H1 (cell line): ENCODE measurements around the gene TLR5. TPM values are rescaled to one million over a fixed set of nuclear protein-coding genes. Genes with fewer than 3 reads are reported as not detected.

ENCODE experiments used
- CTCF ChIA-PET: fragments of 300-600 bp; sonication (Branson Sonifier 250); formaldehyde crosslinking; loops from one replicate; lab custom pipeline; 2021; ENCODE audit not compliant: partially characterized antibody; lab: Charles Lee
- POLR2A ChIA-PET: fragments of 300-600 bp; sonication (Branson Sonifier 250); formaldehyde crosslinking; loops from one replicate; lab custom pipeline; 2021; ENCODE audit warnings: inconsistent platforms; ENCODE audit not compliant: partially characterized antibody; lab: Charles Lee
- DNase-seq, 2 experiments: peaks; one replicate each; pipeline versions ENCODE4 v3.0.0 to v3.0.0-alpha.2; 2010 to 2022; ENCODE audit warnings: low spot score in 2 of 2, low read depth in 1 of 2, mixed read lengths in 1 of 2
- FAIRE-seq: peaks from 2 replicates; lab custom pipeline; 2011; peaks lifted over from hg19 to GRCh38; lab: Jason Lieb, UNC
- H2AFZ ChIP-seq: 2 replicates; pipeline ENCODE4 v1.8.1; 2012; ENCODE audit warnings: low read length, inconsistent platforms
- H2AK5ac ChIP-seq: 2 replicates; pipeline ENCODE4 v1.6.1; 2013; ENCODE audit warnings: low read depth, low read length
- H2BK120ac ChIP-seq: replicated peaks from 2 replicates; pipeline ENCODE3; 2013; ENCODE audit warnings: low read depth, low read length, inconsistent platforms
- H2BK12ac ChIP-seq: 2 replicates; pipeline ENCODE4 v1.6.1; 2013; ENCODE audit warnings: low read depth, low read length
- H2BK15ac ChIP-seq: 2 replicates; pipeline ENCODE4 v1.6.1; 2013; ENCODE audit warnings: low read length
- H2BK20ac ChIP-seq: 2 replicates; pipeline ENCODE4 v1.6.1; 2013; ENCODE audit warnings: low read length
- H2BK5ac ChIP-seq: 2 replicates; pipeline ENCODE4 v1.6.1; 2013; ENCODE audit warnings: low read depth, low read length
- H3K14ac ChIP-seq: 2 replicates; pipeline ENCODE4 v1.6.1; 2013; ENCODE audit warnings: inconsistent platforms; ENCODE audit not compliant: insufficient read length
- H3K18ac ChIP-seq: 2 replicates; pipeline ENCODE4 v1.6.1; 2013; ENCODE audit warnings: low read length; ENCODE audit errors: extremely low read depth
- H3K23ac ChIP-seq: 2 replicates; pipeline ENCODE4 v1.6.1; 2013; ENCODE audit warnings: inconsistent platforms; ENCODE audit not compliant: insufficient read length
- H3K23me2 ChIP-seq: 2 replicates; pipeline ENCODE4 v1.6.1; 2013; ENCODE audit warnings: low read depth, low read length
- H3K27ac ChIP-seq: 2 replicates; pipeline ENCODE4 v1.6.1; 2011; ENCODE audit warnings: low read depth, low read length, inconsistent platforms
- H3K27me3 ChIP-seq, 4 experiments: replicated peaks in 1 of 4; 1 replicate in 1 of 4; 2 replicates in 3 of 4; pipeline versions ENCODE4 v1.6.1 to v1.8.1; 2011 to 2013; ENCODE audit warnings: low read length in 3 of 4, mild to moderate bottlenecking in 3 of 4, inconsistent platforms in 2 of 4, mixed read lengths in 2 of 4, moderate library complexity in 1 of 4; ENCODE audit not compliant: control insufficient read depth in 3 of 4, insufficient read depth in 3 of 4; ENCODE audit errors: extremely low read depth in 1 of 4
- H3K36me3 ChIP-seq, 4 experiments: 2 replicates each; pipeline versions ENCODE4 v1.6.1 to v1.8.1; 2011 to 2013; ENCODE audit warnings: mild to moderate bottlenecking in 4 of 4, low read length in 3 of 4, moderate library complexity in 2 of 4, control low read depth in 1 of 4, inconsistent platforms in 1 of 4; ENCODE audit not compliant: insufficient read depth in 4 of 4, control insufficient read depth in 2 of 4
- H3K4ac ChIP-seq: replicated peaks from 2 replicates; pipeline ENCODE3; 2013; ENCODE audit warnings: low read length, low read depth, mixed read lengths, inconsistent platforms; ENCODE audit not compliant: insufficient read length
- H3K4me1 ChIP-seq, 4 experiments: replicated peaks in 1 of 4; 1 replicate in 1 of 4; 2 replicates in 3 of 4; pipeline versions ENCODE4 v1.6.1 to v1.8.1; 2011 to 2013; ENCODE audit warnings: low read length in 3 of 4, inconsistent platforms in 2 of 4, mixed read lengths in 1 of 4; ENCODE audit not compliant: insufficient read depth in 4 of 4, control insufficient read depth in 3 of 4
- H3K4me2 ChIP-seq, 2 experiments: 2 replicates each; pipeline versions ENCODE4 v1.6.1 to v1.8.1; 2011 to 2013; ENCODE audit warnings: low read depth in 2 of 2, low read length in 2 of 2, control low read depth in 1 of 2, inconsistent platforms in 1 of 2, mild to moderate bottlenecking in 1 of 2; ENCODE audit not compliant: insufficient read depth in 1 of 2
- H3K4me3 ChIP-seq, 4 experiments: fragments of 200-600, 300-600 bp in 1 of 4; sonication (generic), shearing (Covaris generic), sonication (Bioruptor Twin) in 1 of 4; 2 replicates each; pipeline versions ENCODE4 v1.5.1 to v1.8.1; 2011 to 2016; ENCODE audit warnings: low read length in 4 of 4, low read depth in 3 of 4, control low read depth in 2 of 4, inconsistent platforms in 2 of 4, mild to moderate bottlenecking in 2 of 4, mixed read lengths in 1 of 4, moderate library complexity in 1 of 4; ENCODE audit not compliant: insufficient read depth in 2 of 4; ENCODE audit errors: extremely low read depth in 1 of 4
- H3K56ac ChIP-seq: replicated peaks from 2 replicates; pipeline ENCODE3; 2013; ENCODE audit warnings: low read depth, mild to moderate bottlenecking, mixed read lengths, low read length, inconsistent platforms; ENCODE audit not compliant: insufficient read length
- H3K79me1 ChIP-seq: 2 replicates; pipeline ENCODE4 v1.6.1; 2013; ENCODE audit warnings: low read depth, low read length, control low read depth
- H3K79me2 ChIP-seq, 2 experiments: 2 replicates each; pipeline versions ENCODE4 v1.6.1 to v1.8.1; 2012 to 2013; ENCODE audit warnings: low read length in 2 of 2, mild to moderate bottlenecking in 2 of 2, inconsistent platforms in 1 of 2; ENCODE audit not compliant: insufficient read depth in 2 of 2, control insufficient read depth in 1 of 2
- H3K9ac ChIP-seq, 4 experiments: replicated peaks in 1 of 4; 1 replicate in 1 of 4; 2 replicates in 3 of 4; pipeline versions ENCODE4 v1.6.1 to v1.8.1; 2011 to 2013; ENCODE audit warnings: low read depth in 3 of 4, low read length in 3 of 4, control low read depth in 2 of 4, mild to moderate bottlenecking in 2 of 4, moderate library complexity in 2 of 4, inconsistent platforms in 1 of 4; ENCODE audit errors: extremely low read depth in 1 of 4
- H3K9me3 ChIP-seq, 2 experiments: 2 replicates each; pipeline versions ENCODE4 v1.6.1 to v1.8.1; 2012 to 2013; ENCODE audit warnings: mild to moderate bottlenecking in 2 of 2, moderate library complexity in 2 of 2, control low read depth in 1 of 2, inconsistent platforms in 1 of 2, low read depth in 1 of 2, low read length in 1 of 2, mixed read lengths in 1 of 2; ENCODE audit not compliant: insufficient read depth in 2 of 2
- H4K20me1 ChIP-seq, 2 experiments: replicated peaks in 1 of 2; 2 replicates each; pipeline versions ENCODE3 to v1.8.1; 2011 to 2013; ENCODE audit warnings: inconsistent platforms in 2 of 2, low read length in 2 of 2, mild to moderate bottlenecking in 1 of 2; ENCODE audit not compliant: insufficient read depth in 2 of 2, control insufficient read depth in 1 of 2
- H4K5ac ChIP-seq: 2 replicates; pipeline ENCODE4 v1.6.1; 2013; ENCODE audit warnings: low read length, low read depth, mixed read lengths, inconsistent platforms; ENCODE audit not compliant: insufficient read length
- H4K8ac ChIP-seq: 2 replicates; pipeline ENCODE4 v1.8.0; 2013; ENCODE audit warnings: mild to moderate bottlenecking, moderate library complexity, low read length, inconsistent platforms; ENCODE audit not compliant: insufficient read depth; ENCODE audit errors: extremely low read depth
- H4K91ac ChIP-seq: replicated peaks from 2 replicates; pipeline ENCODE3; 2013; ENCODE audit warnings: low read length, mixed read lengths, inconsistent platforms; ENCODE audit not compliant: insufficient read length
- KDM4A ChIP-seq: IDR thresholded peaks from one replicate; pipeline ENCODE4 v1.7.1; 2012; ENCODE audit warnings: low read depth, mild to moderate bottlenecking, moderate library complexity, low read length, inconsistent platforms; ENCODE audit not compliant: severe bottlenecking
- TAF7 ChIP-seq: optimal IDR thresholded peaks from 2 replicates; pipeline ENCODE3; 2011; ENCODE audit warnings: low read depth, mild to moderate bottlenecking, inconsistent platforms, low read length, moderate library complexity, borderline replicate concordance
- WGBS, 2 experiments: shearing (Covaris generic) in 1 of 2; methylation state at CpG; one replicate each; pipeline versions ENCODE4 v1.1.6 to v1.1.7; 2013 to 2015; ENCODE audit warnings: low lambda C conversion rate in 2 of 2, mixed read lengths in 2 of 2, inconsistent platforms in 1 of 2, low coverage in 1 of 2, missing lambda C conversion rate in 1 of 2; ENCODE audit not compliant: insufficient replicate concordance in 2 of 2, insufficient coverage in 1 of 2, insufficient read length in 1 of 2; ENCODE audit errors: extremely low coverage in 1 of 2, missing lambda C conversion rate in 1 of 2; 5-methylcytosine and 5-hydroxymethylcytosine counted together
- polyA plus RNA-seq, 7 experiments: library from polyadenylated mRNA; depleted of rRNA in 3 of 7; stranded (reverse) in 5 of 7; unstranded in 2 of 7; fragments of >200 nt in 5 of 7; fragments of 200-250 nt in 2 of 7; gene quantifications; 1 replicate in 5 of 7; 2 replicates in 1 of 7; 4 replicates in 1 of 7; pipeline versions ENCODE4 v1.2.1 to v1.2.3, GENCODE V29; 2011 to 2013; ENCODE audit warnings: missing spikeins in 2 of 7, mixed read lengths in 2 of 7
- total RNA-seq: library from RNA; stranded (reverse); fragmentation: NEBNext Ultra II Directional; extraction: Animal tissue kit (Norgen Biotek cat#: 25700); gene quantifications from 2 replicates; pipeline ENCODE4 v1.2.1, GENCODE V29; 2021

TLR5 gene
- total and polyA plus RNA-seq, 2 of the 8 experiments (the other 6 are each of a cell fraction or from before 2014, with no cell fraction given), result 0.35 to 0.74 TPM

- TF ChIP-seq KDM4A (no peak), TAF7 (no peak)
- Histone ChIP-seq H3K36me3 (no peaks in the 10 kb centered on the region), H3K4me2 (no peak overlapping the region), H3K9me3 (no peaks in the 10 kb centered on the region), H4K5ac (no peak overlapping the region), H2BK12ac (no peak overlapping the region), H3K4me1 (no peaks in the 10 kb centered on the region), H3K56ac (no peak overlapping the region), H4K8ac (no peak overlapping the region), H3K18ac (no peak overlapping the region), H2BK20ac (no peak overlapping the region), H4K91ac (no peak overlapping the region), H2BK120ac (no peak overlapping the region), H2AFZ (no peak overlapping the region), H3K79me1 (no peaks in the 10 kb centered on the region), H3K14ac (no peak overlapping the region), H3K4ac (no peak overlapping the region), H3K27me3 (no peaks in the 10 kb centered on the region), H3K27ac (no peak overlapping the region), H2BK15ac (no peak overlapping the region), H3K23me2 (0 out of 2 replicates have a peak, but pooled peaks cover 4% of the 10 kb centered on the region), H4K20me1 (no peaks in the 10 kb centered on the region), H3K23ac (no peak overlapping the region), H3K79me2 (no peaks in the 10 kb centered on the region), H3K4me3 (no peak overlapping the region), H2AK5ac (no peak overlapping the region), H2BK5ac (no peak overlapping the region), H3K9ac (no peak overlapping the region)
- ChIA-PET POLR2A (interaction anchor here (1.3 to 1.8 kb wide), 2 partner anchors 92 to 100 kb away, joined by 3 to 4 read pairs; no protein-coding TSS in a partner anchor), CTCF (interaction anchor here (1.0 to 2.4 kb wide), 4 partner anchors 8 to 21 kb away, joined by 3 to 17 read pairs (median 4); no protein-coding TSS in a partner anchor)
- FAIRE-seq (no peak), DNase-seq (no peak)
- WGBS, 2 experiments, result 76% methylated on average over 3 of the region's 3 CpGs; no CpG with 5 or more reads in 1 of the 2 experiments
Measured at GRCh38 chr1:223110952-223111351, 32.1 kb downstream of the TLR5 start.
